GM18951 (cell line): ENCODE measurements around the gene ARHGAP40.

ENCODE experiments used
- POLR2A ChIP-seq: IDR thresholded peaks from 4 replicates; pipeline ENCODE4 v1.6.1; 2011; ENCODE audit warnings: mild to moderate bottlenecking; ENCODE audit not compliant: insufficient read length, insufficient read depth; ENCODE audit errors: extremely low read depth
- in situ Hi-C: fragments of 300-500 bp; cut with MboI; formaldehyde crosslinking; loops from one replicate; pipeline ENCODE4 v1.12.0; 2022; ENCODE audit warnings: low sequenced_read_pairs, mixed read lengths, inconsistent platforms; ENCODE audit not compliant: unreplicated experiment

ARHGAP40 gene

DNA sequence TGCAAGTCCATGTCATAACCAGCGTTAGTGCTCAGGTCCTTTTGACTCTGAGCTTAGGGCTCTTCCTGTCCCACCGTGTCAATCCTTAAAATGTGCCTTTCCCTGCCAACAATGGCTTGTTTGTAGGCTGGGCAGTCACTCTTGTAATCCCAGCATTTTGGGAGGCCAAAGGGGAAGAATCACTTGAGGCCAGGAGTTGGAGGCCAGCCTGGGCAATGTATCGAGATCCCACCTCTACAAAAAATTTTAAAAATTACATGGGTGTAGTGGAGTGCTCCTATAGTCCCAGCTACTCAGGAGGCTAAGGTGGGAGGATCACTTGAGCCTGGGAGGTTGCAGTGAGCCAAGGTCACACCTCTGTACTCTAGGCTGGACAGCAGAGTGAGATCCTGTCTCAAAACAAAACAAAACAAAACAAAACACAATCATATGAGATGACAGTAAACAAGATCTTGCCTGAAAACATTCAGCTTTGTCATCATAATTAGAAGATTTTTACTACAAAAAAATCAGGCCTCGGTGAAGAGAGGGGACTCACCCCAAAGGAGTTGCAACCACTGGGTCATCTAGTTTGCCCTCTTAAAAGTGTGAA, 70.2 kb downstream of the ARHGAP40 start:
- in situ Hi-C loops: no loop called here
- no peak for TF ChIP-seq POLR2A

DNA sequence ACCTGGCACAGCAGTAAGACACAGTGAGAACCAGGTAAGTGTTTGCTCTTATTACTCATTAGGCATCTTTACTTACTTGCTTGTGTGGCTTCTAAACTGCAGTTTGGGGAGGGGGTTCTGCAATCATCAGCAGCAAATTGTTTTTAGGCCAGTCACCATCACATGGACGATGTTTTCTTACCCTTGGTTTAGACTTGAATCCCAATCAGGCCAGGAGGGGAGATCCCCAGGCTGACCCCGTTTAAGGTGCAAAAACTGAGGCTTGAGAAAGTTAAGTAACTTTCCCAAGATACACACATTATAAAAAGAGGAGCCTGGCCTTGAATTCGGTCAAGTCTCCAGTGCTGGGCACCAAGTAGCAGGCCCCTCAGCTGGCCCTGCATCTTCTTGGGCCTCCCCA, 70.9 kb downstream of the ARHGAP40 start:
- in situ Hi-C loops: no loop called here
- TF ChIP-seq POLR2A: no peak

DNA sequence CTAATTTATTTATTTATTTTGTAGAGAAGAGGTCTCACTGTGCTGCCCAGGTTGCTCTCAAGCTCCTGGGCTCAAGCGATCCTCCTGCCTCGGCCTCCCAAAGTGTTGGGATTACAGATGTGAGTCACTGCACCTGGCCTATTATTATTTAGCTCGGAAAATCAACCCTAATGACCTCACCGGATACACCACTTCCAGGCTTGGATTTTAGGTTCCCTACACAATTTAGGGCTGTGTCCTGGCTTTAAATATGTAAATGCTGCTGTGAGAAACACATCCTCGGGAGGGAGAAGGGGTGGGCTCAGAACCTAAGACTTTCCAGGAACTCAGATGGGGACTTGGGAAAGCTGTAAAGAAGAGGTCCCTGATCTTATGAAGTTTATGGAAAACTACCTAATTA, 71.7 kb downstream of the ARHGAP40 start:
- in situ Hi-C loops: no loop called here
- TF ChIP-seq POLR2A: no peak

DNA sequence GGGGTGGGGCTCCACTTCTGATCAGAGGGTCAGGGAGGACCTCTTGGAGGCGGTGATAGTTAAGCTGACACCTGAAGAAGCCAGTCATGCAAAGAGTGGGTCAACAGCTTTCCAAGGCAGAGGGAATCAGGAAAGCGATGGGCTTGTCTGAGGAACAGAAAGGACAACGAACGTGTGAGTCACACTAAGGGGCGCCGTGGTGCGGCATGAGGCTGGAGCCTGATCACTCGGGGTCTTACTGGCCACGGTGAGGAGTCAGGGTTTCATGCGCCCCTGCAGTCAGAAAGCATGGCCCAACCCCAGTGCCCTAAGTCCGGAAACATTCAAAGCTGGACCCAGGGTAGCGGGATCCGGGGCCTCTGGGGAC, 72.1 kb downstream of the ARHGAP40 start:
- in situ Hi-C loops: no loop called here
- TF ChIP-seq POLR2A: no peak

DNA sequence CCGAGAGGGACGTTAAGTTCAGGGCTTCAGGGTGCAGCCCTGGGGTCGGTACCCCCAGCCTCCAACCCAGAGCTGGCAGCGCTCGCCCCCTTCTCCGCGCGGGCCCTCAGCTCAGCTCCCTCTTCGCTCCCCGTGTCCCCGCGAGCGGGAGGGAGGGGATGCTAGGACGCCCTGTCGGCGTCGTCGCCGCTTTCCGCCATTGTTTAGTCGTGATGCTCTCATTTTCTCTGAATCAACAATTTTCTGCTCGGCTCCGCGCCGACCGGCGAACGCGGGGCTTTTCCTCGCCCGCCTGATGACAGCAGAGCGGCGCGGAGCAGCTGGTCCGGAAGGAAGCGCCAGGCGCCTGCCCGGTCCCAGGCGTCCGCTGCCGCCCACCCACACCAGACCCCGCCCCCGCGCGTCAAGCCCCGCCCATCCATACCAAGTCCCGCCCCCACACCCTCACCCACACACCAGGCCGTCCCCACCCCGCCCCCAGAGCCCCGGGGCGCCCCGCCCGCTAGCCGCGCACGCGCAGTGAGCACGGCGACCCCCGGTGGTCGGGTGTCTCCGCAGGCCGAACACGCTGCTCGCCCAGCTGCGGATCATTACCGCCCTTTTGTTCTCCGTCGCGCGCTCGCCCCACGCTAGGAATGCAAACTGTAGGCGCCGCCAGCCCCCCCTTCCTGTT, 72.6 kb downstream of the ARHGAP40 start:
- in situ Hi-C loops: no loop called here
- peak; percentile 31 for TF ChIP-seq POLR2A

DNA sequence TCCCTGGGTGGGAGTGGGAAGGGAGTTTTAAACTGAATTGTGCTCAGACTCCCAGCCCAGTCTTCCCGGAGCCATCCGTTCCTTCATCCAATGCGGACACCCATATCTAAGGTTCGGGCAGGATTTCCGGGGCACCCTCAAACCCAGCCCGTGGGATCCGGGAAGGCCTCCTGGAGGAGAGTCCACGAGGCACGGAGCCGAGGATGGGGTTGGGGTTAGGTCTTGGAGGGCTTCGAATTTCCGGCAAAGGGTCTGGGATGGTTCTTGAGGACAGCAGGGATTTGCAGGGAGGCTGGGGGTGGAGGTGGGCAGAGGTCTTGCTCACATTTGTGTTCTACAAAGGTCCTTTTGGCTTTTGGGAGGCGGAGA, 73.1 kb downstream of the ARHGAP40 start:
- TF ChIP-seq POLR2A: no peak
- in situ Hi-C loops: no loop called here

DNA sequence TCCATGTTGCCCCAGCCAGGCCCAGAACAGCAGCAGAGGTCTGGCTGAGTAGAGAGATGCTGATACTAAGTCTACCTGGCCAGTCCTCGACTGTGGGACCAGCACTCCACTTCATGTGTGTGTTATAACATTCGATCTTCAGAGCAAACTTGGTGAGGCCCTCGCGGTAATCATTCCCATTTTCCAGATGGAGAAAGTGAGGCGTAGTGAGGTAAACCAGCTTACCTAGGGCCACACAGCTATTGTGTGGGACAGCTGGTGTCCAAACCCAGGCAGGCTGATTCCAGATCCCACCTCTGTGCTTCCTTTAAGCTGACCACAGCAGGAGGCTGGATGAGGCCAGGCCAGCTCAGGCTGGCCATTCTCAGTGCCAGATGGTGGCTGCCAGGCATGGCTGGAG, 75.0 kb downstream of the ARHGAP40 start:
- in situ Hi-C loops: no loop called here
- TF ChIP-seq POLR2A: no peak

DNA sequence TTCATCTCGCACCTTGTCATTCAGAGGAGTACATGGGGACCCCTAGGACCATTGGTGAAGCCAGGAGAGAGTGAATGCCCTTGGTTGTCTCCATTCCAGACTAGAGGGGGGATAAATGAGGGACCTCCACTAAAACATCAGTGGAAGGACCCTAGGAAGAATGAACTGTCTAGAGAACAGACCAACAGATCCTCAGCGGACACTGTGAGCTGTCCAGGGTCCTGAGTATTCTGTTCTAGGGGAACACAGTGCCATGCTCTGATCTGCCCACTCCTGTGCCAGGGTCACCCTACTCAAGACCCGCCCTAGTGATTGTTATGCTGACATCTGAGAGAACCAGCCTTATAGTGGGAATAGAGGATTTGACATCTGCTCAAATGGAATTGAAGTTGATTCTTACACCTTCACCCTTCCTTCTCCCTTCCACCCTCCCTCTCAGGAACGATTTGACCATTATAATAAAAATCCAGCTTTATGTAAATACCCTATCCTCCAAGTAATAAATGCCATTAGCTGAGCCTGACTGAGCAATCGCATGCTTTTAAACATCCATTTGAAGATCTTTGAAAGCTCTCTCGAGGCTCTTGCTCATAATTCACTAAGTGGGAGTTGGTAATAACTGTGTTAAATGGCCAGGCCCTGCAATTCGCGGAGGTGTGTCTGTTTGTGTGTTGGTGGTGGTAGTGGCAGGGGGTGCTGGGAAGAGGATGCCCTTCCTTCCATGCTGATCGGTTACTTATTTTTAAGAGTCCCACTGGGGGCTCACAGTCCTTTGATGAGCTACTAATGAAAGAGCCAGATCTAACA, 79.1 kb downstream of the ARHGAP40 start:
- in situ Hi-C loops: no loop called here
- no peak for TF ChIP-seq POLR2A

DNA sequence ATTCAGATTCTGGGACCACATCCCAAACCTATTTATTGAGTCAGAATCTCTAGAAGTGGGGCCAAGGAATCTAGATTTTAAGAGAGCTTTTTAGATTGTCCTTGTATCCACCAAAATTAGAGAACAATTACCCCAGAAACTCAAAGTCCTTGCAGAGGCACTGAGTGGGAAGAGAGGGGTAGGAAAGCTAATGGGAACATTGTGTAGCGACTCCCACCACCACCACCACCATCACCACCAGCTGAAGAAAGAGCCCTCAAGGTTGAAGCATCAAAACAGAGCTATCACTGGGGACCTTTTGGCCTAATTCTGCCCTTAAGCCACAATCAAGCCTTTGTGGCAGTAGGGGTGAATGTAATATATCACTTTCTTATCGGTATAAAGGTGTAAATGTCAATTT, 83.7 kb downstream of the ARHGAP40 start:
- in situ Hi-C loops: no loop called here

DNA sequence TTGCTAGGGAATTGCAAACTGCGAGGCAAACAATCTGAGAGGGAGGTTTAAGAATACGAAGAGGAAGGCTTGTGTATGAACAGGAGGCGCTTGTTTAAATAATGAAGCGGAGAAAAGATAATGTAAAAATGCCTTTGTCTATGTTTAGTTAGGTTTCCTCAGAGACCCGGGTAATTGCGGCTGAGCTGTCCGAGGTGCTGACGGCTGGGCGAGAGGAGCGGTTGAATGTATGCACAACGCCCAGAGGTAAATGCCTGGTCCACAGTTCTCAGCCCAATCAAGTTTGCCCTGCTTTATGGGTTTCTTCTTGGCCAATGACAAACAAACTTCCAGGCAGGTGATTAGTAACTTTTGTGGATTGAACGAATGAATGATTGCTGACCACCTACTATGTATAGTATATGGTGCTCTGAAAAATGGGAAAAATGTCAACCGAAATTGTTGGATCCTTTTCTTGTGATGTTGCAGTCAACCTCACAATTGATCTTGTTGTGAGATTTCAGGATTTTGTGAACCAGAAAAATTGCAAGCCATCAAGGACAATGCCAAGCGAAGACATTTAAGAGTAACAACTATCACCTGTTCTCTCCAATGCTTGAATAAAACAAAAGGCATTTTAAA, 84.4 kb downstream of the ARHGAP40 start:
- in situ Hi-C loops: no loop called here
- TF ChIP-seq POLR2A: no peak

More for the DNA sequence above, 83.7 kb downstream of the ARHGAP40 start:
- TF ChIP-seq POLR2A: no peak

DNA sequence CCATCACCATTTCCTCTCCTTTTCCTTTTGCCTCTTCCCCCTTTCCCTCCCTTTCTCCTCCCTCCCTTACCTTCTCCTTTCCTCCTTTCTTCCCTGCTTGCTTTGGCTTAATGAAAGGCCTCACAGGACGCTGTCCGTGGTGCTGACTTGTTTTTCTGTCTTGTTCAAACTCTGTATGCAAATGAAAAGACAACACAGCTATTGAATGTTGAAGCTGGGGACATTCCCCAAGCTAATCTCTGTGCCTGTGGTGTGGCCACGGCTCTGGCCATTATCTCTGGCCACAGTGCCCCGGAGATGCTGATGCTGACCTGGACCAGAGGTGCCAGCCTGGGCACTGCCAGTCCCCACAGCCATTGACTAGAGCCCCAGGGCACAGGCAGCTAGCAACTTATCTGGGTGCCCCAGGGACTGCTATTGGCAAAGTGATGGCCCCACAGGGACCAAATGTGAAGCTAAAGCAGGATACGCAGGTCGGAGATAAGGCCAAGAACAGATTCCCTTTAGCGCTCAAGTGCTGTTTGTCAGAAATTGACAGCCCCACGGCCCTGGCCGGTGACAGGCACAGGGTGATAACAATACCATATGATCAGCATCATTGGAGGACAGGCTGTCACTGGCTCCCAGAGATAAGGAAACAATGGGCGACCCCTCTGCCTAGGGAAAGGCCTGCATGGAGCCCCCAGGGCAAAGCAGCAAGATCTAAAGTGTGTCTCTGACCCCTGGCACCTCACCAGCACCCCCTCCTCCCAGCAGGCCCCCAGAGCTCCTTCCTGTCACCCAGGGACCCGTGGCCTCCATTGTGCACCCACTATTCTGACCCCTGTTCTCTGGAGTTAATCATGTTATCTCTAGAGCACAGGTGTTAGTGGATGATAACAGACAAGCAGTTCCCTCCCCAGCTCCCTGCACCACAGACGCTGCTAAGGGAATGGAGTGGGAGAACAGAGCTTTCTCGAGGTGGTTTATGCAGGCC, 91.1 kb downstream of the ARHGAP40 start:
- TF ChIP-seq POLR2A: no peak

DNA sequence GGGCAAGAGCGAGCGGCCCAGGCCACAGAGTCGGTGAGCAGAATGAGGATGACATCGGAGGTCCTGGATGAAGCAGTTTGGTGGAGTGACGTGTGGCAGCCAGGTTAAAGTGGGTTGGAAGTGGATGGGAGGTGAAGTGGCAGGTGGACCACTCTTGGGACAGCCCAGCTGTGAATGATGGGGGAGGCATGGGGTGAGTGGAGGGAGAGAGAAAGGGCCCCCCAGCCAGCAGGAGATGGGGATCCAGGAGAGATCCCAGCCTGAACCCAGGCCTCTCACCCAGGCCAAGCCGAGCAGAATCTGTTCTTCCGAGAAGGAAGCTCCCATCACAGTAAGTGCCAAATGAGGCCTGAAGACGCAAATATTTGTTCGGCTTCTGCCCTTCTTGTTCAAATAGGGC, 95.7 kb downstream of the ARHGAP40 start:
- in situ Hi-C loops: no loop called here
- no peak for TF ChIP-seq POLR2A

More for the DNA sequence above, 91.1 kb downstream of the ARHGAP40 start:
- in situ Hi-C loops: no loop called here
